Lower lobe of right lung (tissue), 2 donors: ENCODE results near the gene GTPBP1. TPM values are rescaled to one million over a fixed set of nuclear protein-coding genes. Genes with fewer than 3 reads are reported as not detected.

Experiments
- ATAC-seq, 2 donors: fragments of 200-7000 bp; cut with Tn5 transposase; one replicate each; pipeline ENCODE4 v1.9.1; 2020 to 2022; ENCODE audit warnings: mild to moderate bottlenecking in 2 of 2, moderate library complexity in 2 of 2
- DNase-seq: peaks from one replicate; pipeline ENCODE4 v3.0.0-alpha.2; 2020
- H3K27ac ChIP-seq: fragments of 200-600 bp; one replicate; pipeline ENCODE4 v1.8.0; 2022
- H3K27me3 ChIP-seq: fragments of 200-600 bp; one replicate; pipeline ENCODE4 v1.8.0; 2022; ENCODE audit warnings: low read depth
- H3K36me3 ChIP-seq: fragments of 200-600 bp; one replicate; pipeline ENCODE4 v1.8.0; 2022; ENCODE audit warnings: mild to moderate bottlenecking
- H3K4me1 ChIP-seq: fragments of 200-600 bp; one replicate; pipeline ENCODE4 v1.8.0; 2022
- H3K4me3 ChIP-seq: fragments of 200-600 bp; one replicate; pipeline ENCODE4 v1.8.0; 2022; ENCODE audit warnings: mild to moderate bottlenecking
- H3K9me3 ChIP-seq: fragments of 200-600 bp; one replicate; pipeline ENCODE4 v1.8.0; 2022
- intact Hi-C: fragments of 100-400 bp; cut with DNase I; formaldehyde crosslinking; loops from one replicate; pipeline ENCODE4 v1.11.0; 2022
- total RNA-seq: library from RNA; stranded (reverse); fragmentation: NEBNext Ultra II Directional; extraction: Animal tissue kit (Norgen Biotek cat#: 25700); gene quantifications from one replicate; pipeline ENCODE4 v1.2.1, GENCODE V29; 2021
- TF ChIP-seq, protein P1 (sequence below): fragments of 200-600 bp; IDR thresholded peaks from one replicate; pipeline ENCODE4 v1.8.0; 2022; ENCODE audit warnings: antibody characterized with exemption, mild to moderate bottlenecking
- donor health status: DM: no; HTN: yes; CAD: no; lungs with severe emphysema.

GTPBP1 gene
- total RNA-seq, 1 donor from 2014 or later, result 66.7 TPM

DNA sequence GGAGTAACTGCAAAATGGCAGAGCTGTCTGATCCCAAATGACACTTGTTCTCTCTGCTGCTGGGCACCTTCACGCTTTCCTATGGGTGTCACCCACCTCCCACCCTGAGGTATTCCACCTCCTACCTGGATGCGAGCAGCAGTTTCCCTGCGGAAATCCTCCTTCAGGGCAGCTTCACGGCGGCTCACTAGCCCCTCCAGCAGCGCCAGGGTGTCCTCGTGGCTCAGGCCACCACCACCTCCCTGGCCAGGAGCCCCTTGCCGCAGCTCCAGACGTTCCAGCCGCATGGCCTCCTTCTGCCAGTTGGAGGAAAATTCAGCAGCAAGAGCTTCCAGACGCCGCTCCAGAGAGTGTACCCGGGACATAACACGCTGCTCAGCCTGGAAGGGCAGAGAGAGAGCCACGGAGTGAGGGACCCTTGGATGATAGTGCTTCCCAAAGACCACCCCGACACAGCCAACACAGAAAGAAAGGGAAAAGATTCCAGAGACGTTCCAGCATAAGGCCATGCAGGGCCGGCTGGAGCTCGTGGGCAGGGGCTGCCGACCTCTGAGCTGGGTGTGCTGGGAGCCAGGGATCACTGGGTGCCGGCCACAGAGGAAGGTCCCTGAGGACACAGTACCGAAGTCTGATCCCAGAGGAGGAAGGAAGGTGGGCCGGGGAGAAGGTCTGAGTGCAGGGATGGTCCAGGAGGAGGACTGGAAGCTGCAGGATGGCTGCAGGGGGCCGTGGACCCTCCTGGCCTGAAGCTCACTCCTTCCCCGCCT is 36.6 kb downstream of the GTPBP1 start:
- ATAC-seq (no peak), DNase-seq (no peak)
- peaks cover 100% of the 10 kb centered on the region for H3K36me3 ChIP-seq
- H3K4me1 ChIP-seq, result no peaks in the 10 kb centered on the region
- TF ChIP-seq, protein P1, sequence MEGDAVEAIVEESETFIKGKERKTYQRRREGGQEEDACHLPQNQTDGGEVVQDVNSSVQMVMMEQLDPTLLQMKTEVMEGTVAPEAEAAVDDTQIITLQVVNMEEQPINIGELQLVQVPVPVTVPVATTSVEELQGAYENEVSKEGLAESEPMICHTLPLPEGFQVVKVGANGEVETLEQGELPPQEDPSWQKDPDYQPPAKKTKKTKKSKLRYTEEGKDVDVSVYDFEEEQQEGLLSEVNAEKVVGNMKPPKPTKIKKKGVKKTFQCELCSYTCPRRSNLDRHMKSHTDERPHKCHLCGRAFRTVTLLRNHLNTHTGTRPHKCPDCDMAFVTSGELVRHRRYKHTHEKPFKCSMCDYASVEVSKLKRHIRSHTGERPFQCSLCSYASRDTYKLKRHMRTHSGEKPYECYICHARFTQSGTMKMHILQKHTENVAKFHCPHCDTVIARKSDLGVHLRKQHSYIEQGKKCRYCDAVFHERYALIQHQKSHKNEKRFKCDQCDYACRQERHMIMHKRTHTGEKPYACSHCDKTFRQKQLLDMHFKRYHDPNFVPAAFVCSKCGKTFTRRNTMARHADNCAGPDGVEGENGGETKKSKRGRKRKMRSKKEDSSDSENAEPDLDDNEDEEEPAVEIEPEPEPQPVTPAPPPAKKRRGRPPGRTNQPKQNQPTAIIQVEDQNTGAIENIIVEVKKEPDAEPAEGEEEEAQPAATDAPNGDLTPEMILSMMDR, result no peak
- no peaks in the 10 kb centered on the region for H3K27me3 ChIP-seq
- H3K4me3 ChIP-seq, result no peak overlapping the region
- no peak overlapping the region for H3K27ac ChIP-seq
- intact Hi-C loops, result no loop called here
- H3K9me3 ChIP-seq, result no peaks in the 10 kb centered on the region

DNA sequence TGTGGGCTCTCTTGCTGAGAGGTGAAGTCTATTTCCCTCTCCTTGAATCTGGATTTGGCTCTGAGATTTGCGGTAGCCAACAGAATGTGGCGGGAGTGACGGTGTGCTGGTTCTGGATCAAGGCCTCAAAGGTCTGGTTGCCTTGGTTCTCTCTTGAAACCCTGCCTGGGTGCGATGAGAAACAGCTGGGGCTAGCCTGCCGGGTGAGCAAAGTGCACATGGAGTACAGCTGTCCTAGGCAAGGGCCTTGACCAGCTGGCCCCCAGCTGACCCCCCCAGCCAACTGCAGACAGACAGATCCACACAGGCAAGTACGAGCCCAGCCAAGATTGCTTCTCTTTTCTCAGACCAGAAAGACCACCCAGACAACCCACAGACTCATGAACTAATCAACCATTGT is 39.2 kb downstream of the GTPBP1 start:
- H3K4me1 ChIP-seq, result no peaks in the 10 kb centered on the region
- TF ChIP-seq, protein P1, result no peak
- DNase-seq (no peak), ATAC-seq (no peak)
- H3K27me3 ChIP-seq, result no peaks in the 10 kb centered on the region
- no peaks in the 10 kb centered on the region for H3K9me3 ChIP-seq
- peaks cover 100% of the 10 kb centered on the region for H3K36me3 ChIP-seq
- H3K4me3 ChIP-seq, result no peak overlapping the region
- H3K27ac ChIP-seq, result no peak overlapping the region
- intact Hi-C loops, result no loop called here

DNA sequence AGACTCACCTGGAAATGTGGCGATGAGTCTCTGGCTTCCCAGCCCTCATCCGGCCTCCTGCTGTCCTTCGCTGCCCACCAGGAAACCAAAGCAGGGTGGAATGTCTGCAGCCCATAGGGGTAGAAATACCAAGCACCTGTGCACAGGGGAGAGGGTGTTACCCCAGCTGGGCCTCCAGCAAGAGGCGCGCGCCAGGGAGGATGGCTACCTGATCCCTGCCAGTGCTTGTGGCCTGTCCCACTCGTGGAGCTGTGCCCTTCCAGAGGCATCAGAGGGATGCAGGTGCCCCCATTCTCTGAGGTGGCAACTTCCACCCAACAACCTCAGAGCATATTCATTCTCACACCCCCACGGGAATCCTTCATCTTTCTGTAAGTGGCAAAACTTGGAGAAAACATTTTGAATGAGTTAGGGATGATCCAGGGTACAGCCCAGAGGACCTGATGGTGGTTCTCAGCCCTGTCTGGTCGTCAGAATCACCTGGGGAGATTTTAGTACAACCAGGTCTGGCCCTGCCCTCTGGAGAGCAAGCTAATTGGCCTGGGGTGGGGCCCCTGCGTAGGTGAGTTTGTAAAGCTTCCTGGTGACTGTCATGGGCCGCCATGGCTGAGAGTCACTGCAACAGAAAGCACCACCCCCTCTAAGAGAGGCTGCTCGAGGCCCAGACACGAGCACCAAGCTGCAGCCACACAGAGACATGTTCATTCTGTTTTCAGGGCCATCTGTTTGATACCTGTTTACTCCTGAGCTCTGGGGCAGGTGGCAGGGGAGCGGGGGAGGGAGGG is 40.1 kb downstream of the GTPBP1 start:
- intact Hi-C loops, result no loop called here
- TF ChIP-seq, protein P1, result no peak
- peaks cover 100% of the 10 kb centered on the region for H3K36me3 ChIP-seq

DNA sequence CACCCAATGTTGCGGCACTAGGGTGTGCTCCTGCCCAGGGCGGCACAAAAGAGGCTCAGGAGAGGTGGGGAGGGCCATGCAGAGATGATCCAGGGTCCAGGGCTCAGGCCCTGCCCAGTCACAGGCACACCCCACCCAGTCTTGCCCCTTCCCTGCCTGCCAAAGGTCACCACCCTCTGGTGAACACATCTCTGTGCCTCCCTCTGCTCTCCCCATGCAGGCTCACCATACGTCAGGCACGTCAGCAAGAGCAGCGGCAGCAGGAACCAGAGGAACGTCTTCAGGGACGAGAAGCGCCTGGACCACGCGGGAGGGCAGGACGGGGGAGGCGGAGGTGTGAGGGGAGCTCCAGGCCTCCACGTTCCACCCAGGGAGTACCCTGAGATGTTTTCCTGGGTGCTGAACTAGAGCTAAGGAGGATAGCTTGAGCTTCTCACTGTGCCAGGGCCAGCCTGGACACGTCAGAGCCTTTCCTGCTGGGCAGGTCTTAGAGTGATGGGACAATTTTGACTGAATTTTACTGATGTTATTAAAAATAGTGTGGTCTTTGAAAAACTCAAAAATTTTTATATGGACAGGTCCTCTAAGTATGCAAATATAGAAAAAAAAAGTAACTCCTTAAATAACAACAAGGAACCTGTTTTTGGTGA is 42.9 kb downstream of the GTPBP1 start:
- peaks cover 99% of the 10 kb centered on the region for H3K36me3 ChIP-seq
- H3K9me3 ChIP-seq, result no peaks in the 10 kb centered on the region
- no peak for DNase-seq
- no peaks in the 10 kb centered on the region for H3K27me3 ChIP-seq
- TF ChIP-seq, protein P1, result no peak
- H3K4me1 ChIP-seq, result peaks cover 32% of the 10 kb centered on the region
- no peak overlapping the region for H3K4me3 ChIP-seq
- ATAC-seq, result no peak
- H3K27ac ChIP-seq, result no peak overlapping the region
- intact Hi-C loops, result no loop called here

More for the DNA sequence above, 40.1 kb downstream of the GTPBP1 start:
- no peaks in the 10 kb centered on the region for H3K9me3 ChIP-seq
- DNase-seq (no peak), ATAC-seq (no peak)
- peaks cover 5% of the 10 kb centered on the region for H3K4me1 ChIP-seq
- H3K27me3 ChIP-seq, result no peaks in the 10 kb centered on the region
- H3K4me3 ChIP-seq, result no peak overlapping the region
- no peak overlapping the region for H3K27ac ChIP-seq

DNA sequence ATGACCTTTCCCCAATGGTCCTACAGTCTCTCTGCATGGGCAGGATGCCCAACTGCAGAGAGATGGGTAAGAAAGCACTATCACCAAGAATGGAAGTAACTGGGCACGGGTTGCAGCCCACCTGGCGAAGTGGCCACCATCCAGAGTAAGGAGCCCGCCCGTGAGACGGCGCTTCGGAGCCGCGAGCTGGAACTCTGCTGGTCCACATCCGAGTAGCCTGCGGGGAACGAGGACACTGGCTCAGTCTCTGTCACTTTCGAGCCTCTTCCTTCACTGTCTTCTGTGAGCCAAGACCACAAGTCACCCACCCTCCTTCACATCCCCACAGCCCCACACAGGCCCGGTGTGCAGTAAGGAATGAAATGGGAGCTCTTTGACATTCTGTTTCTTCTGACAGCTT is 44.4 kb downstream of the GTPBP1 start:
- Histone ChIP-seq H3K27me3 (no peaks in the 10 kb centered on the region), H3K9me3 (no peaks in the 10 kb centered on the region), H3K27ac (peak overlapping the region; percentile 62), H3K36me3 (peaks cover 87% of the 10 kb centered on the region), H3K4me1 (peaks cover 46% of the 10 kb centered on the region), H3K4me3 (no peak overlapping the region)
- no peak for ATAC-seq
- TF ChIP-seq, protein P1, result no peak
- intact Hi-C loops, result no loop called here
- no peak for DNase-seq
